GM18951 (cell line): Measurements from ENCODE around the gene PMF1.

Source experiments
- POLR2A ChIP-seq: IDR thresholded peaks from 4 replicates; pipeline ENCODE4 v1.6.1; 2011; ENCODE audit warnings: mild to moderate bottlenecking; ENCODE audit not compliant: insufficient read length, insufficient read depth; ENCODE audit errors: extremely low read depth
- in situ Hi-C: fragments of 300-500 bp; cut with MboI; formaldehyde crosslinking; loops from one replicate; pipeline ENCODE4 v1.12.0; 2022; ENCODE audit warnings: low sequenced_read_pairs, mixed read lengths, inconsistent platforms; ENCODE audit not compliant: unreplicated experiment

Gene PMF1

GRCh38 chr1:156248323-156248683 lies 35.5 kb downstream of the PMF1 start:
- TF ChIP-seq POLR2A, result no peak
- in situ Hi-C loops, result no loop called here

GRCh38 chr1:156249593-156249992 lies 36.8 kb downstream of the PMF1 start:
- in situ Hi-C loops, result no loop called here
- TF ChIP-seq POLR2A, result no peak

GRCh38 chr1:156251527-156251926 lies 38.7 kb downstream of the PMF1 start:
- no peak for TF ChIP-seq POLR2A
- in situ Hi-C loops, result no loop called here

- in situ Hi-C loops, result no loop called here
- TF ChIP-seq POLR2A, result no peak
Observed at GRCh38 chr1:156253634-156254033, 40.8 kb downstream of the PMF1 start.

GRCh38 chr1:156257711-156258110 lies 44.9 kb downstream of the PMF1 start:
- in situ Hi-C loops, result no loop called here
- no peak for TF ChIP-seq POLR2A

- in situ Hi-C loops, result no loop called here
- no peak for TF ChIP-seq POLR2A
Observed at GRCh38 chr1:156258859-156259258, 46.1 kb downstream of the PMF1 start.

GRCh38 chr1:156259805-156260204 lies 47.0 kb downstream of the PMF1 start:
- in situ Hi-C loops, result no loop called here
- TF ChIP-seq POLR2A, result no peak

GRCh38 chr1:156260896-156261295 lies 48.1 kb downstream of the PMF1 start:
- in situ Hi-C loops, result no loop called here
- TF ChIP-seq POLR2A, result no peak

GRCh38 chr1:156262461-156263287 lies 49.9 kb downstream of the PMF1 start:
- TF ChIP-seq POLR2A, result no peak
- in situ Hi-C loops, result no loop called here

GRCh38 chr1:156263288-156263655 lies 50.5 kb downstream of the PMF1 start:
- in situ Hi-C loops, result no loop called here
- no peak for TF ChIP-seq POLR2A

GRCh38 chr1:156266051-156266450 lies 53.2 kb downstream of the PMF1 start:
- in situ Hi-C loops, result no loop called here
- TF ChIP-seq POLR2A, result no peak

- in situ Hi-C loops, result no loop called here
- TF ChIP-seq POLR2A, result no peak
Observed at GRCh38 chr1:156268336-156268735, 55.5 kb downstream of the PMF1 start.

GRCh38 chr1:156270314-156270713 lies 57.5 kb downstream of the PMF1 start:
- in situ Hi-C loops, result no loop called here
- TF ChIP-seq POLR2A, result no peak

GRCh38 chr1:156276532-156276931 lies 63.7 kb downstream of the PMF1 start:
- TF ChIP-seq POLR2A, result no peak
- in situ Hi-C loops, result no loop called here
